C4-2B (cell line): ENCODE results near the gene DKC1.

Source experiments
- ZFX ChIP-seq: fragments of 450-650 bp; IDR thresholded peaks from 2 replicates; pipeline ENCODE4 v1.6.1; 2017
- TF ChIP-seq, protein P1 (sequence below): fragments of 450-650 bp; conservative IDR thresholded peaks from 2 replicates; pipeline ENCODE4 v1.5.1; 2017; ENCODE audit warnings: mild to moderate bottlenecking

GRCh38 chrX:154785716-154786115 is 23.1 kb downstream of the DKC1 start:
- TF ChIP-seq, protein P1, sequence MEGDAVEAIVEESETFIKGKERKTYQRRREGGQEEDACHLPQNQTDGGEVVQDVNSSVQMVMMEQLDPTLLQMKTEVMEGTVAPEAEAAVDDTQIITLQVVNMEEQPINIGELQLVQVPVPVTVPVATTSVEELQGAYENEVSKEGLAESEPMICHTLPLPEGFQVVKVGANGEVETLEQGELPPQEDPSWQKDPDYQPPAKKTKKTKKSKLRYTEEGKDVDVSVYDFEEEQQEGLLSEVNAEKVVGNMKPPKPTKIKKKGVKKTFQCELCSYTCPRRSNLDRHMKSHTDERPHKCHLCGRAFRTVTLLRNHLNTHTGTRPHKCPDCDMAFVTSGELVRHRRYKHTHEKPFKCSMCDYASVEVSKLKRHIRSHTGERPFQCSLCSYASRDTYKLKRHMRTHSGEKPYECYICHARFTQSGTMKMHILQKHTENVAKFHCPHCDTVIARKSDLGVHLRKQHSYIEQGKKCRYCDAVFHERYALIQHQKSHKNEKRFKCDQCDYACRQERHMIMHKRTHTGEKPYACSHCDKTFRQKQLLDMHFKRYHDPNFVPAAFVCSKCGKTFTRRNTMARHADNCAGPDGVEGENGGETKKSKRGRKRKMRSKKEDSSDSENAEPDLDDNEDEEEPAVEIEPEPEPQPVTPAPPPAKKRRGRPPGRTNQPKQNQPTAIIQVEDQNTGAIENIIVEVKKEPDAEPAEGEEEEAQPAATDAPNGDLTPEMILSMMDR: no peak
- TF ChIP-seq ZFX: no peak
